Activated T-cell treated with anti-CD3 and anti-CD28 coated beads for 48 hours (primary cell): ENCODE data around the gene PALLD.
"Not testable (repeated sequence)": the region's sequence is repeated elsewhere in the genome, so short reads cannot be mapped to it uniquely, and the experiment has no call there.

Experiments used
- DNase-seq: peaks from one replicate; pipeline ENCODE4 v3.0.0-alpha.2; 2020; ENCODE audit warnings: low read depth

Gene PALLD

DNA sequence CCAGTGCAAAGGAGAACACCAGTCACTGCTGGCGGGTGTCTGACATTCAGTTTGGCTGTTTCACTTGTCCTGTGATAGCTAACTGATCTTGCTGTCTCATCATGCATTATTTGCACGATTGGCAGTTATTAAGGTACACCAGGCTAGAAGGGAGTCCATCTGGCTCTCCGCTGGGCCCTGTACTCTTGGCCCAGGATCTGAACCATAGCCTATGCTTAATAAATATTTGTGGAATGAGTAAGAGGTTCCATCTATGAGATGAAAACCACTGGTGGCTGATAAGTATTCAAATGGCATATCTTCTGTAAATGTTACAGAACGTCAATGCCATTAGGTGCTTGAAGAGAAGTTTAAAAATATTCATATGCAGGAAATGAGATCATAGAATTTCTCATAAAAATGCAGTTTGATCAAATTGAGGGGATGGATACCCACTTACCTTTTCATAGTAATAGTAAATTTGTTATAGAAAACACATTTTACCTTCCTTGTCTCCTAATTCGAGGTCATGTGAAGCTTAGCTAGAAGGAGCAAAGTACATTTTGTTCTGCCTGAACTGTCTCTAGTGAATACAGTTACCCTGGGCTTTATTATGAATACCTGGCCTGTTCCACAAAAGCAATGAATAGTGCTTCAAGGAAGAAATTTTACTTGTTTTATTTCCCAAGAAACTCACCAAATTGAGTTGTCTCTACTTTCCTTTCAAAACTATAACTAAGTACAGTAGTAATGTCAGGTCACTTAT, 299.7 kb downstream of the PALLD start:
- DNase-seq: no peak

DNA sequence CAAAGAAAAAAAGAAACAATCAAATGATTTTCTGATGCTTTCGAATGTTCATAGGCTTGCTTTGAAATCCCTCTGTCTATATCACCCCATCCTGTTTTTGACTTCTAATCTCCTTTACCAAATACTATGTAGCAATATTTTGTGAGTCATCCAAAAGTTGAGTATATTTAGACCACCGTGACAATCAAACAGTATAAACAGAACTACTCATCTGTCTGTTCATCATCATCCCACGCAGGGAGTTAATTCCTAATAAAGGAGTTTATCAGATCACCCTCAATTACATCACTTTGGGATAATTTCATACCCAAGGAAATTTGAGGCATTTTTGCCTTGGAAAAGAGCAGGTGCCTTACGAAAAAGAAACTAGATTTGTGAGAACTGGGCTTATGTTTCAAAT, 300.3 kb downstream of the PALLD start:
- no peak for DNase-seq

DNA sequence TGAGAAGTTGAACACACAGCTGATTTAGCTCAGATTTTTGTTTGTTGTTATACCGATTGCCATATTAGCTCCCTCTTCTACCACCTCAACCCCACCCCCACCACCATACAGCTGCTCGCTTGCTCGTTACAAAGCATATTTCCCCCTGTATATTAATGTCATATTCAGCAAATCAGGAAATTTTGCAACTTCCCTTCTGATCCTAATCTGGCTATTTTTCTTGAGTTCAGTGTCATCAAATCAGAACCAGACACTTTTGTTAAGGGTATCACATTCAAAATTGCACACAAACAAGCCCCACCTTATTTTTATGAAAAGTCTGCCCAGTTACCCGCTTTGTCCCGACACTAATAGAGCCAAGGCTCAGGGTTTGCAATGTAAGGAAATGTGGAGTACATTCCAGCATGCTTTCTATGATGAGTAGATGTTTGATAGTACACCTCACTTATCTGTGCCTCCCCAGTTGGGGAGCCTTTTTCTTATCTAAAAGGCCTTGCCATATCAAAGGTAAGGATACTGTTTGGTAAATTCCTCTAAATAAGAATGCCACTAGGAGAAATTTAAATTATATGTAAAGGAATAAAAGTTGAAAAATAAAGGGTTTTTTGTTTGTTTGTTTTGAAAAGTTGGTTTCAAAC, 301.0 kb downstream of the PALLD start:
- no peak for DNase-seq

DNA sequence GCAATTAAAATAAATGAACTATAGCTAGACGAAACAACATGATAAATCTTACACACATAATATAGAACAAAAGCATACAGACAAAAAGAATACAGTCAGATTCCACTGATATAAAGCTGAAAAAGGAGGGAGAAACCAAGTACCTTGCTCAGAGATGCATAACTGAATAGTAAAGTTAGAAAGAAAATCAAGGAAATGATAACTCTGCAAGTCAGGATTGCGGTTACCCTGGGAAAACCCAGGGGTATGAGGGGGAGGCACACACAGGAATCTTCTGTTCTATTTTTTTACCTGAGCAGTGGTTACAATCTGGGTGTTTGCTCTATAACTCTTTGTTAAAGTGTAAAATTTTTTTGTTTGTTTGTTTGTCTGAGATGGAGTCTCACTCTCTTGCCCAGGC, 304.1 kb downstream of the PALLD start:
- DNase-seq: no peak

DNA sequence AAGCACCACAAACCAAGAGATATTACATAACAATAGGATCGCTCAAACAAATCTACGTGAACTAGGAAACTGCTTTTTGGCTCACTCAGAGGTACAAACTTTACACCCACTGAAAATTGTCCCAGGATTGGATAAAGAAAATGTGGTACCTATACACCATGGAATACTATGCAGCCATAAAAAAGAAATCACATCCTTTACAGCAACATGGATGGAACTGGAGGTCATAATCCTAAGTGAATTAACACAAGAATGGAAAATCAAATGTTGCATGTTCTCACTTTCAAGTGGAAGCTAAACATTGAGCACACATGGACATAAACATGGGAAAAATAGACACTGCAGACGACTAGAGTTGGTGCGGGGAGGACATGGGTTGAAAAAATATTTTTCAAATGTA, 305.4 kb downstream of the PALLD start:
- no peak for DNase-seq

DNA sequence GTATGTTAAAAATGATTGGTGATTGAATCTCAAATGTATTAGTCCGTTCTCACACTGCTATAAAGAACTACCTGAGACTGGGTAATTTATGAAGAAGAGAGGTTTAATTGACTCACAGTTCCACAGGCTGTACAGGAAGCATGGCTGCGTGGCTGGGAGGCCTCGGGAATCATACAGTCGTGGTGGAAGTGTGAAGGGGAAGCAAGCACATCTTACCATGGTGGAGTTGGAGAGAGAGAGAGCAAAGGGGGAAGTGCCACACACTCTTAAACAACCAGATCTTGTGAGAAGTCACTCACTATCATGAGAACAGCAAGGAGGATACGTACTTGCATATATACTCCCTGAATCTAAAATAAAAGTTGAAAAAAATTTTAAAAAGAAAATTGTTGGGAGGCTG, 306.2 kb downstream of the PALLD start:
- DNase-seq: not testable (repeated sequence)

DNA sequence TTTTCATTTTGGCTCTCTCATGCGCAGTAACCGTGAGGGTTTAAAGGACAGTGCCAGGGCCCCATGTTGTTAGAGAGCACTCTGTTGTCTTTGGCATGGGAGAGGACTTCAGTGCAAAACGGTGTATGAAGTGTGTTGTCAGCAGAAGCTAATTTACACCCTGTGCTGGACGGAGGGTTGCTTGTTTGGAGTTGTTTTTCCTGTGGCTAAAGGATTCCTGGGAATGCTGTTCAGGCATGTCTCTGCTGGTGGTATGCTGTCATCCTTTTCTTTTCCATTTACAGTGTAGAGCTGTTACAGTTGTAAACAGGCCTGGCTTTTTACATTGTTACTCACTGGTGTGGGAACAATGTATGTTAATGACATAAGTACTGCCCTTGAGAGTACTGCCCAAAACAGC, 306.9 kb downstream of the PALLD start:
- no peak for DNase-seq

DNA sequence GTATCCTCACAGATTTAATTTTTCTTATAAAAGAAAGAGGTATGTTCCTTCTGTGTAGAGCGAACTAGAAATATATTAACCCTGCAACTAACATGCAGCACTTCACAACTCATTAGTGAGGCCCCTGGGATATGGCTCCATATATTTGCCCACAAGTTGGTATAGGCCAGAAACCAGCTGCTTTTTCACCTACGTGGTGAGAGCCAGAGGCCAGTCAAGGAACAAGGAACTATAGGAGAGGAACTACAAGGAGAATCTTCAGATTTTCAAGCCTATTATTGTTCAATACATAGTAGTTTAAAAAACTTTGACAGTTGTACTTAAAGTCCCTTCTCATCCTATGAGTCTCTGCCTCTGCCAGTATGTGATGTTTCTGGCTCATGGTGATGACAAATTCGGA, 307.3 kb downstream of the PALLD start:
- DNase-seq: no peak

DNA sequence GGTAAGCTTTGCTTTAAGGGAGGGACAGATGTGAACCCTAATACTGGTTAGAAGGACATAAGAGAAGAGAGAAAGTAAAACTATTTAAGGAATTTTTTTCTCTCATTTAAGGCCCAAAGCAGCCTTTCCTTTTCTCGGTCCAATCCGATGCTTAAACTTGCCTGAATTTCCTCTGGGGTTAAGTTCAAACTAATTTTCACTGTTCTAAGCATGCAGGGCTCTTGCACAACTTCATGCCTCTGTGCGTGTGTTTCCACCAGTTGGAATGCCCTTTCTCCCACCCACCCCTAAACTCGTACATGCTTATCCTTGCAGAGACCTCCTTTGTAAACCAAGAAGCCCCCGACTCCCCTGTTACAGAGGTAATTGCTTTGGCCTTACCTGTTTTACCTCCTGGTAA, 308.5 kb downstream of the PALLD start:
- no peak for DNase-seq

DNA sequence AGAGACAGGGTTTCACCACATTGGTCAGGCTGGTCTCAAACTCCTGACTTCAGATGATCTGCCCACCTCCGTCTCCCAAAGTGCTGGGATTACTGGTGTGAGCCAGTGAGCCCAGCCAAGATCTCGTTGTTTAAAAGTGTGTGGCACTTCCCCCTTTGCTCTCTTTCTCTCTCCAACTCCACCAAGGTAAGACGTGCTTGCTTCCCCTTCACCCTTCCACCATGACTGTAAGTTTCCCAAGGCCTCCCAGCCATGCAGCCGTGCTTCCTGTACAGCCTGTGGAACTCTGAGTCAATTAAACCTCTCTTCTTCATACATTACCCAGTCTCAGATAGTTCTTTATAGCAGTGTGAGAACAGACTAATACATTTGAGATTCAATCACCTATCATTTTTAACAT, 309.4 kb downstream of the PALLD start:
- DNase-seq: not testable (repeated sequence)

DNA sequence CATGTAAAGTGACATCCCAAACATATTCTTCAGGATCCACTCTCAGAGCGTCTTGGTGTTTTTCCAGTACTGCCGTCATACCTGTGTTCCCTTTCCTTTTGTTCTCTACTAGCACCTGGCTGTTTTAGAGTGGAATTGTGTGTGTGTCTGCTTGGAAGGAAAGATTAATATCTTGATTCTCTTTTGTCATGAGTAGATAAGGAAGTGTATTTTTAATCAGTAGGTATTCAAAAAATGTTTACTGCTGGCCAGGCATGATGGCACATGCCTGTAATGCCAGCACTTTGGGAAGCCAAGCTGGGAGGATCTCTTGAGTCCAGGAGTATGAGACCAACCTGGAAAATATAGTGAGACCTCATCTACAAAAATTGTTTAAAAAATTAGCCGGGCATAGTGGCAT, 314.4 kb downstream of the PALLD start:
- no peak for DNase-seq

DNA sequence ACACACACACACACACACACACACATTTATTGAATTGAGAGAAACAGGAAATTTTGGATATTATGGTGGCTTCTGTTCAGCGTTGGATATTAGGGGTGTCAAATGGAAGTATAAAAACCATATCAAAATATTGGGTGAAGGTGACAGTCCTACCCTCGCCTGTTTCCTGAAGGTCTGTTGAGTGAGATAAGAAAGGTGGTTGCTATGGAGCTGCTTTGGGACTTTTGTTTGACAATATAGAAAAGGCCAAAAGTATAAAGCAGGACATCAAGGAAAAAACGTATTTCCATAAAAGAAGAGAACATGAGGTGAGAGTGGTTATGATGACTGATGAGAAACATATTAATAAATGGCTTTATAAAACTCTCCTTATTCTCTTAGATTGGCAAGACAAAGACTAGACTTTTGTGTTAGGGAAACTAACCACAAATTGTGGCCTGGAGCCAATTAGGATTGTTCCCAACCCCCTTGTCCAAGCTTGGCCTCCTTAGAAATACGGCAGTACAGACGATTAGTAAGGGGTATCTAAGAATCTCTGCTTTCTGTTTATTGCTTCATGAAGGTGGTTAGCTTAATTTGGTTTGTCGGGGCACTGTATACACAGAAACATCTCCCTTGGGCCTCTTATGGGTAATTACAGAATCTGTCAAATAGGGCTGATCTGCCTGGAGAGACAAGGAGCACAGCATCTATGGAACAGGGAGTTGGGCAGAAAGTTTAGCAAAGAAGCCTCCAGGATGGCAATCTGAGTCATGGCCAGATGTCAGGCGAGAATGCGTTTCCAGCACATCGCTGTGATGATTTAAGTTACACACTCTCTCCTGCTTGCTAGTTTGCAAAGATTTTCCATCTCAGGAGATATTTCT, 315.2 kb downstream of the PALLD start:
- DNase-seq: no peak

DNA sequence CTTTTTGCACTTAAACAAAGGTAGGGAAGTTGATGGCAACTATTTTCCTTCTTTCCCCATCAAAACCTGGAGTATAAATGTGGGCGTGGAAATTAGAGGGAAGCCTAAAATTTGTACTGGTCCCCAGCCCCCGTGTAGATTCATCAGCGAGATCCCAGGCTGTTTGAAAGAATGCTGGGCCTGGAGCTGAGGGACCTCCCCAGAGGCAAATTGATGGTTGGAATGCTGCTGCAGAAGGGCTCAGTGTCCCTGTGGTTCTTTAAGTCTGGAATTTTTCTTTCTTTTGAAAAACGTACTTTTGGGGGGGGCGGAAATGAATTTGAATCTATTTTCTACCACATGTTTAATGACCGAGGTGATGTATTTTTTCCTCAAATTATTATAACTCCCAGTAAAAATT, 316.0 kb downstream of the PALLD start:
- DNase-seq: no peak

DNA sequence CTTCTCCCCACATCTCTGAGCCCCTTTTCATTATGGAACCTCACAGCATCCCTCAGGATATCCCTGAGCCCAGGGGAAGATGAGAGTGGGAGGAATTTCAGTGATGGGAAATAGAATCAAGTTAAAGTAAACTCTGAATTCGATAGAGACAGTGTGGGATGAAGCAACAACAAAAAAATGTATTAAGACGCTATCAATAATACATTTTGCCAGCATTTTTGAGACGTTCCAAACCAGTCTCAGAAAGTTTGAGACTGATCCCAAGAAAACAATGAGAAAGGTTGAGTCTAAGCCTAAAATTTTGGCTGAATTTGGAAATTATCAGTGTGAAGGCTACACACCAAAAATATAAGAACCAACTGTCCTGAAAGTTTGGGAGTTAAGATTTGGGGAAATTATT, 317.0 kb downstream of the PALLD start:
- no peak for DNase-seq

DNA sequence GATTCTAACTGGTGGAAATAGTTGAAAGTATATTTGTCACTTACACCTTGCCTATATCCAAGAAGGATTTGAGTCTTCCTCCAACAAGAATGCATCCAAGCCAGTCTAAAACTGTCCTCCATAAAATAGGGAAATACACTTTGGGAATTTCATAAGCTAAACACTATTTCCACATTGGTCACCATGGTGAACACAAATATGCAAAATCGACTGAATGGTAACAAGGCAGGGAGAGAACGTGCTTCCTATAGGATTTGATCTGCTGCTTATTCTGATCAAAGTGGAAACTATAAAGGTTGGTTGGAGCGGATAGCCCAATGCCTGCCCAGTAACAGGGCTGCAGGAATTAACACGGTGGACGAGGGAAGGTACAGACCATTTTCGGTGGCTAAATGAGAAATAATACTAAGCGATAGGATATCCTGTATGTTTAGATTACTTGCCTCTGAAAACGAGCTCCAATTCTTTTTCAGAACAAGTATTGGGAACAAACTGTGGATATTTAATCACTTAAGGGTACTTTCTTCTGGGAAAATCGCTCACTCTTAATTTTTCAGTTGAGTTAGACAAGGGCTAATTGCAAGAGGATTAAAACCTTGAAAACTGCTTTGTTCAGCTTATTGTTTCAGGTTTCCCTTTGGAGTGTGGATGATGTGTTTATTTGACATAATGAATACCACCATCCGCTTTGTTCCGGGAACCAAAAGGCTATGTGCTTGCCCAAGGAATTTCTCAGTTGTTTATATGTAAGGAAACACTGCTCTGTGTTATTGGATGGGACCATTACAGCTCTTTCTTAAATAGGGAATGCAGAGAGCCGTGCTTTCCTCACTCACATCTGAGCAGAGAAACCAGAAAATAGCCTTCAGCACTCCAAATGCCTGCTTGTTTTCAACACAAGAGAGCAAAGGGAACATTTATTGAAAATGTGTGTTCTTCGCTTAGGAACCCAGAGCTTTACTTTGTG, 318.8 kb downstream of the PALLD start:
- no peak for DNase-seq

DNA sequence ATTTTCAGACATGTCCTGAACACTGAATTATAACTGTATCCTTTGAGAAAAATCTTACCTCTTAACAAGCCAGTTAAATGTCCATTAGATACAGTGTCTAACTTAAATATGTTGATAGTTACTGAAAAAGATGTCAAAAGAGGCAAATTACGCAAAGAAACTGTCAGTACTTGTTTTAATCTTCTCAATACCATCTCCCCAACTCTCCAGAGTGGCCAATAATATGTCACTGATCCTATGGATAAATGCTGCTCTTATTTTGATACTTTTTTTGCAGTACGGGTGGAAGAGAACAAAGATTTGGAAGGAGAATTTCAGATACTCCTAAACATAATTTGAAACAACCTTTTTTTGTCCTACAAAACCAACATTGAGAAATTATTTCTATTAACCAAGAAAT, 320.5 kb downstream of the PALLD start:
- no peak for DNase-seq

DNA sequence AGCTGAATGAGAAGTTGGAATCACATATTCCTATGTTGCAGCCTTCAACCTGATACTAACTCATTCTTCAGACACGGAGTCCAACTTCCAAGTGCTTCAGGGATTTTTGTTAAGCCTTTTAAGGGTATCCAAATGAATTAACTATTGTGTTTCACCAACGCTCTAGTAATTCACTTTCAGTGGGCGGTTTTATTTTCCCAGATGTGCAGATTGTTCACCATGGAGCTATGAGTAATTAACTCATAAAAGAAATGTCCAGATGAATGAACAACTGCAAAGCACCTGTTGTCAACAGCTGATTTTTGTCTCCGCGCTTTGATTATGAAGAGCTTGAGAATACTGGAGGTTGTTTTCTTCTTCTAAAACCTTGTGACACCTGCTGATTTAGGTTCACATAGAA, 325.6 kb downstream of the PALLD start:
- no peak for DNase-seq

DNA sequence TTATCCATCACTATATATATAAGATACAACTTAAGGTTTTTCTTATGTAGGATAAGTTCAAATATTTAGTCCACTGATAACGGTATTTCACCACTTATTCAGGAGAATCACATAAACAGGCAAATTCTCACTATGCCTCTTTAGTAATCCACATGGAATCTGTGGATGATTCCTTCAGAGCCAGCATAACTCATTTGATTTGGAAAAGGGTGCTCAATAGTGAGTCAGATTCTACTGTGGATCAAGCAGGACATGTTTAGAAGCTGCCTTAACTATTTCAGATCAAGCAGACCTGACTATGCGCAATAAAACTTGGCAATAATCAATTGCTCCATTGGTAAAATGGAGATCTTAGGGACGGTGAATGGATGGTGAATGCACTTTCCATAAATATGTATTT, 329.1 kb downstream of the PALLD start:
- DNase-seq: no peak

DNA sequence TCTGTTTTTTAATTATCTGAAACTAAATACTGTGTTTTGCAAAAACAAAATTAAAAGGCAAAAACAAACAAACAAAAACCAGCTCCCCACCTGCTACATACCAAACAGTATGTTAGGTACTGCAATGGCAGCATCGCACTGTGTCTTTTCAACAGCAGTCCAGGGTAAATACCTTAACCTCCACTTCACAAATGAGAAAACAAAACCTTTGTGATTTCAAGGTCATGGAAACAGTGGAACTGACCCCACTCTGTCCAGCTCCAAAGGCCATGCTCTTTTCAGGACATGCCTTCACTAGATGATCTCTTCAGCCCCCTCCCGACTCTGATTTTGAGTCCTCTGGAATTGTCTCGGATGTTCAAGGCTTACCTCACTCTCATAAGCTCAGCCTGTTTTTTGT, 329.8 kb downstream of the PALLD start:
- DNase-seq: no peak

DNA sequence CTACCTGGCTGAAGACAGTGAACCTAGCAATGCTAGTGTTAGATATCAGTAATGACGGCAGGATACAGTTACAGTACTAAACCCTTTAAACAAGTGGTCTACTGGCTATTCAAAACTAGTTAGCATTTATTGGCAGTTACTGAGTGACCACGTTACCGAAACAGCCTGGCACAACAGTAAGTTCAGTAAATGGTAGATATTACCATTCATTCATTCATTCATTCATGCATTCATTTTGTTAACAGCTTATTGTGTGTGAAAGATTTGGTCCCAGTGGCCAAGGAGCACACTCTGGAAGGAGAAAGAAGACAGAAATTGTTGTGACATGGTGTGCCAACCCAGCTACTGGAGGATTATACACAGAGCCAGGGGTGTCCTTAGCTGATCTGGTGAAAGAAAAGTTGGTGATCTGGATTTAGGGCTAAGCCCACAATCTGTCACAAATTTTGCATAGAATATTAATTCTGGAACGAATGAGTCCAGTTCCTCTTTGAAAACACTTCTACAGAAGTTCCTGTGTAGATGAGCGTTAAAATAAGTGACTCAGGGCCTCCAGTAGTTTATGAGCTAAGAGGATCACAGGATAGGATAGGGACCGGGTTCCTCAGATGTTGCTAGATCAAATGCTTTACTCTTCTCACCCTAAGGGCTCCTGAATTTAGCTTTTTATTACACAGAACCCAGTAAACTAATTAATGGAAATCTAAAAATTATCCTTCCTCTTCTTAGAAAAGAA, 334.1 kb downstream of the PALLD start:
- no peak for DNase-seq

DNA sequence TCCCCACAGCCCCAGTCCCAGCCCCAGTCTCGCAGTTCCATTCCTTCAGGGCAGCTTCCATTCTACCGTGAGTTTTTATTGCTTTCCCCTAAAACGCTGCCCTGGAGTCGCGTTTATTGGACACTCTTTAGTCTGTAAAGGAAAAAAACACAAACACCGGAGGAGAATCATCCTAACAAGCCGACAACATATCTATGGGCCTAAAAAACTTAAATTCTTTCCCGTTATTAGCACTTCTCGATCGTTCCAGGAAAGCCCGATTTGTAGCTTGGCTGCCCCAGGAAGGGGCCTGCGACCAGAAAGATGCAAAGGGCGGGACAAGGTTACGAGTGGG, 334.7 kb downstream of the PALLD start:
- no peak for DNase-seq
